Measurements from ENCODE around the gene S100A11.

Gene S100A11

DNA sequence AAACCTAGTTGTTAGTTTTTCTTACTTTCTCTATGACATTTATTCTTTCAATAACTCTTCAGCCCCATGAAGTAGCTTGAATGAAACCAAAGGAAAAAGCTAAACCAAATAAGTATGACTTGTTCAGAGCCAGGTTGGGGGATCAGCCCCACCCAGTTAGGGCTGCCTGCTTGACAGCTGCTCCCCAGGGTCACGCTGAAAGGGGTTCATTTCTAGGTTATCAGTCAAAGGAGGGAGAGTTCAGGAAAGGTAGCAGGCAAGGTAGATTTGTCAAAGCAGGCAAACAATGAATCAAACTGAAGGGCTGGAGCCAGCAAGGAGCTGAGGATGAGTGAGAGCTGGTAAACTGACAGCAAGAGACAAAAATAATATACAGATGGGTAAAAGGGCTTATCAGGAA is 3.1 kb upstream of the S100A11 start:
- DNase-seq (ENCODE audit: low read depth in 2 of 3, low spot score in 1 of 3): no peak

DNA sequence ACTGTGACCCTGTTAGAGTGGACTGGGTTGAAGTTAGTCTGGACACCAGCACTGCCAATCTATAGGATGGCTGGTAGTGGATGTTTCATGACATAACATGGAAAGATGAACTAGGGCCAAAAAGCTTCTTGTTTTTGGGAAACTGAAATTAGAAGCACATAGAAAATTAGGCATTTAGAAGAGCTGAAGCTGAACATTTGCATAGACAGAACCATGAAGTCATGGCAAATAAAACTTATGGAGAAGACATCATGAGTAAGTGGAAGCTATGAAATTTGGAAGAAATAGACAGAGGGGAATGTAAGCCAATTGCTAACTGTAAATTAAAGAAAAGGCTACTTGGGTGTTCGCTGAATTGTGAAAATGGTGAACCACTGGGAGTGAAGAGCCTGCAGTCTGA is 2.7 kb upstream of the S100A11 start:
- no peak for DNase-seq (ENCODE audit: low read depth in 2 of 3, low spot score in 1 of 3)

DNA sequence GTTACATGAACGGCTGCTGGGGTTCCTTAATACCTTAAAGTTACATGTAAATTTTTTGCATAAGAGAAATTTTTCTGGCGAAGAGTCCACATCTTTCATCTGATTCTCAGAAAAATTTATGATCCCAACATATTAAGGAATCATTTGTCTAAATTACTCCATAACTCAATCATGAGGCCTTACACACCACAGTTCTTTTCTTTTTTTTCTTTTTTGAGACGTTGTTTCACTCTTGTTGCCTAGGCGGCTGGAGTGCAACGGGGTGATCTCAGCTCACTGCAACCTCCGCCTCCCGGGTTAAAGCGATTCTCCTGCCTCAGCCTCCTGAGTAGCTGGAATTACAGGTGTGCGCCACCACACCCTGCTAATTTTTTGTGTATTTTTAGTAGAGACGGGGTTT is 2.1 kb upstream of the S100A11 start:
- DNase-seq (ENCODE audit: low read depth in 2 of 3, low spot score in 1 of 3): no peak

DNA sequence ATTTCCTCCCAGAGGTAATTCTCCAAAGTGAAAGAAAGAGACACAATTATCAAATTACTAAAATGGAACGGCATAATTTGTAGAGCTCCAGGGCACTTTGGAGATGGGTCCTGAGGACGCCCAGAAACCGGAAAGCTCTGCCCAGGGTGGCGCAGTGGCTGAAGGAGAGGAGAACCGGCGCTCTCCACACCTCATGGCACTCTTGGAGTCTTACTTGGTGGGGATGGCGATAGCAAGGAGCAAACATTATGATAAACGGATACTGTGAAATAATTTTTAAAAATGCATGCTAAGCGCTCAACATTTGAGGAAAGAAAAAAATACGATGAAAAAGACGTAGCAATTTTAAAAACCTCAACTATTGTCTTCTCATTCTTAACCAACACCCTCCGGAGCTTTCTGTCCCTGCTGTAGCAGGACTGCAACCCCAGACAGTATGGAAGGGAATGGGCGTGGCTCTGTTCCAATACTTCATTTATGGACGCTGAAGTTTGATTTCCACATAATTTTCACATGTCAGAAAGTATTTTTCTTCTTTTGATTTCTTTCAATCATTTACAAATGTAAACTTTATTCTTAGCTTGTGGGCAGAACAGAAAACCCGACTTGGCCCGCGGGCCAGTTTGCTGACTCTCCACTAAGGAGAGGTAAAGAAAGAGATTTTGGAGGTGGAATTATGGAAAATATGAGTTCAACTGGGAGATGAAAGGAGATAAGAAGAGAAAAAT is 1.1 kb downstream of the S100A11 start:
- no peak for DNase-seq (ENCODE audit: low read depth in 2 of 3, low spot score in 1 of 3)

DNA sequence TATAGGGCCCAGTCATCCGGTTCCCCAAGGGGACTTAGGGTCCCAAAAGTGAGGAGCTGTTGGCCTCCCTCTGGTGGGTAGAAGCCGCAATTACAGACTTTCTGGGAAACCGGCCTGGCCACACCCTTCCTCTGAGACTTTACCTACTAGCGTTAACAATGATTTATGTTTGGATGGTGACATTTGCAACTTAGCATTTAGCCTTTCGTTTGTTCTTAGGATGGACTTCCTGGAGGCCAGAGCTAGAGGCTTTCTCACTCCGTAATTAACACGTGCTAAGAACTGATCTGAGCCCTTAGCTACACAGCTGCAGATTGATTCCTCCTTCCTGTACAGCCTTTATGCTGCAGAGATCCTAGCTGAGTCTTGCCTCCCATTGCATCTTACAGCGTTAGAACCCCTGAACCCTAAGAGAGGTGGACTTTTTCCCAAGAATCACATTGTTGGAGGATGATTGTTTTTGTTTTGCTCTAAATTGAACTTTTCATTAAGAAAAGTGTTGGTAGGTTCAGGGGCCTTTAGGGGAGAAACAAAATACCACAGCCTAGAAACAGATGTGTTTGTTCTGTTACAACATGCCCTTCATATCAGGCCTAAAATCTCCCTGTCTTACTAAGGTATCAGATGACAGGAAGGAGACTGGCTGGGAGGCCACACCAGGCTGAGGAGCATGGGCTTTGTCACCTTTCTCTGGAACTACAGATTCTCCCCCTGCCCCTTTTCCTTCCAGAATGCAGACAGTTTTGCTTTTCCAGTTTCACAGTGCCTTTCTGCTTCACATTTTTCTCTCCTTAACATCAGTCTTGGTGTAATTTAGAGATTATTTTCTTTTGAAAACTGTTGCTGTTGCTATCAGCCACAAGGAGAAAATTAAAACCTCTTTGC is 1.9 kb downstream of the S100A11 start:
- DNase-seq (ENCODE audit: low read depth in 2 of 3, low spot score in 1 of 3): peak; percentile 43 to 70 (median 56)

DNA sequence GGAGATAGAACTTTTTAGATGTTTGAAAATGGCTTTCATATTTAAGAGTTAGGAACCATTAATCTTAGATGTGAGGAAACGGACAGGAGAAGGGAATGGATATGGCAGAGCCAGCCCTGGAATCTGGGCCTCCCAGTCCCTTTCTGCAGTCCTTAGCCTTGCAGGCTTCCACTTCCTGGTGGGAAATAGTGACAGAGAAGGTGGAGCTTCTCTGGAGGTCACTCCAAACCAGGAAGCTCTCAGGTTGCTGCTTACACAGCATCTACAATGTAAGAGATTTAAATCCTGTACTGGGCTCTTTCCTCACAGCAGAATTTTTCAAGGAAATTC is 2.5 kb downstream of the S100A11 start:
- DNase-seq (ENCODE audit: low read depth in 2 of 3, low spot score in 1 of 3): no peak

DNA sequence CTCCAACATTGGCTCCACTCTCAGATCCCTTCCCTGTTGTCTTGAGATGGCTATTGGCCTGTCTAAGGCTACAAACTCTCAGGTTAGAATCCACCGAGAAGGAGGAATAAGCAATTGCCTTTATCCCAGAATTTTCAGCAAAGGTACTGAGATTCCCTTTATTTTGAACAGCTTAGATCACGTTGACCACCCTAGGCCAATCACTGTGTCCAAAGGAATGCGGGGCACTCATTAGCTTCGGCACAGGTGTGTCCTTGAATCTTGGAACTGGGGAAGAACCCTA is 6.9 kb downstream of the S100A11 start:
- DNase-seq (ENCODE audit: low read depth in 2 of 3, low spot score in 1 of 3): no peak

DNA sequence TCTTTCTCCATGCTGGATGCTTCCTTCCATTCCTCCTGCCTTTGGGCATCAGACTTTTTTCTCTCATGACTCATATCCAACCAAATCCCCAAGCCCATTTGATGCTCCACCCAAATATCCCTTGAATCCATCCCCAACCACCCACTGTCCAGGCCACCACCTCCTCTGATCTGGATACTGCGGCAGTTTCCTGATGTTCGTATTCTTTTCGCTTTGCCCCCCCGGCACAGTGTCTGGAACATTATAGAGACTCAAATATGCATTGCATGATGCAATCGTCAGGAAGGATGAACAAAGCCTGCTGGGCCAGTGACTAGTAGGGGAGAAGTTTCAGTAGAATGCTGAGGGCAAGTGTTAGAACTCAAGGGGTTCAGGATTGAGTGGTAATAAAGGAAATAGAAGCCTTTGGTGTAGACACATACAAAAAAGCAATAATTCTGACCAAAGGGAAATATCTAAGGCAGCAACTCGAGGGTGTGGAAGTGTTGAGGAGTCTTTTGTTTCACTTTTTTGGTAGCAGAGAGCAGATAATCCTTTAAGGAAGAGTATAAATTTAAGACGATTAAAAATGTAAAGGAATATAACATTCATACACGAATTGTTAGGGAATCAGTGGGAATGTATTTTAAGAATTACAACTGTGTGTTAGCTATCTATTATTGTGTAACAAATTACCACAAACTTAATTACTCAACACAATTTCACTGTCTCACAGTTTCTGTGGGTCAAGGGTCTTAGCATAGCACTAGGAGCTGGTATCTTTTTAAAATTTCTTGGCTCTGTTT is 7.5 kb downstream of the S100A11 start:
- DNase-seq (ENCODE audit: low read depth in 2 of 3, low spot score in 1 of 3): no peak

DNA sequence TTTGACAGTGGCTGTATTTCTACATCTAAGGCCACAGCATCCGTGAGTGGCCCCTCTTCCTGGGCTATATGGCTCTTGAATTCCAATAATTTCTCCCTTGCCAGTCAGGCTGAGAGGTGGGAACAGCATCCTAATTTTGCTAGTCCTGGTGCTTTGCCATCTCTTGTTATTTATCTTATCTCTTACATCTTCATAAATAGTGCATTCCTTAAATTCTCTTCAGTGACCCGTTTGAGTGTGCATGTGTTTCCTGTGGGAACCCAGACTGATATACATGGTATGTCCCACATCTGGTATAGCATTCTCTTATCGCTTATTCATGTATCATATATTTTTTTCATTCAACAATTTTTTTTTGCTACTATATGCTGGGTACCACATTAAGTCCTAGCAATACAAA is 9.9 kb downstream of the S100A11 start:
- DNase-seq (ENCODE audit: low read depth in 2 of 3, low spot score in 1 of 3): no peak

DNA sequence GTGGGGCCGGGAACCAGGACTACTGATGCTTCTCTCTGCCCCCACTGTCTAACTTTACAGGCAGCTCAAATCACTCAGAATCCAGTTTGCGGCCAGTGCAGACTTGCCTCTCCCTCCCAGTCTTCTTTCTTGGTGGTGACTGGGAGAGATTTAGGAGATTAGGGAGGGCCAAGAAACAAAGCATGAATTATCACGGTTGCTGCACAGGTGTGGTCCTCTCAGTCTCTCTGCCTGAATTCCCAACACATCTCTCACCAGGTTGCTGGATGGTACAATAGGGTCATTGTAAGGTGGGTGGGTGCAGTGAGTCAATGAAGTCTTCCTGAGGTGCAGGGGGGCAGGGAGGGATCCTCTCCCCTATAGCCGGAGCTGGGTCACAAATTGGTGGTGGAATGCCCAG is 12.6 kb downstream of the S100A11 start:
- DNase-seq (ENCODE audit: low read depth in 2 of 3, low spot score in 1 of 3): no peak

DNA sequence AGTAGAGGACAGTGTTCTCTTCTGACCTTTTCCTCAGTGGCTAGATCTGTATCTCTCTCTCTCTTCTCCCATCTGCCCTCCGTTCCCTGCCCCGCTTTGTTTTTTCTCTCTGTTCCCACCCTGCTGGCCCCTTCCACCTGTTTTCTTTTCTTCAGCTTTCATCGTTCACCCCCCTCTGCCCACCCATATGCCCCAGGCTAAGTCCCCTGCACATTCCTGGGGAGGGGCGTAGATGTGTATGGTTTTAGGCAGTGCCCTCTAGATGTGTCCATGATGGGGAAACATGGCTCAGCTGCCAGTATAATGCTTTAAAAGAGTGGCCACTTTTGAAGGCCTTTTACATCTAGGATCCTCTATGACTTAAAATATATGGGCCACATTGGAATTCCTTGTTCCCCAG is 13.6 kb downstream of the S100A11 start:
- no peak for DNase-seq (ENCODE audit: low read depth in 2 of 3, low spot score in 1 of 3)

DNA sequence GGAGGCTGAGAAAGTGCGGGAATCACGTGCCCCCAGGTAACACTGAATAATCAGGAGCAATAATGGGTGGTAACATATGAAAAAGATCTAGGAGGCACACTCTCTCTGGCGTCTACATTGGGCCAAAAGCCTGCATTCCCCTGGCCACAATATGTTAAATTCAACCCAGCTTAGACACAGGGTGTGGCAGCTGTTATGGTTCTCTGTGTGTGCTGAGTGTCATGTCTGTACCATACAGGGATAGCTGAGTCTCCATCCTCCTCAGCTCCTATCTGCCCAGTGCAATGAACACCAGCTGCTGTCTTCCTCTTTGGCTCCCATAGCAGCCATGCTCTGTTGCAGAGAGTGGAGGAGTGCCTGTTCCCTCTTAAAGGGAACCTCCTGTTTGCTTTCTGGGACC is 14.3 kb downstream of the S100A11 start:
- no peak for DNase-seq (ENCODE audit: low read depth in 2 of 3, low spot score in 1 of 3)

DNA sequence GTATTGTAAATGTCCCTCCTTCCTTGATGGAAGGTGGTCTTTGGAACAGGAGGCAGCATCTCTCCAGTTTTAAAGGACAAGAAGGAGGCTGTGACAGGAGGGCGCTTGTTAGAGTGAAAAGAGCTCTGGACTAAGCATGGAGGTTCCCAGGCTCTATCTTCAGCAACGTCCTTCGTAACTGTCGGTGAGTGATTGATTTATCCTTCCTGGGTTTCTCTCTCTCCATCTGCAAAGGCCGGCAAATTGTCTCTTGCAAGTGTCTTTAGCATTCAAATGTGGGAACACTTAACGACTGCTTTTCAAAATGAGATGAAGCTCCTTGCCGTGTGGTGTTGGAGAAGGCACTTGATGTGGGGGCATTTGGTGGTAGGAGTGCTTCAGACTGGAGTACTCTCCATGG is 15.2 kb downstream of the S100A11 start:
- no peak for DNase-seq (ENCODE audit: low read depth in 2 of 3, low spot score in 1 of 3)

DNA sequence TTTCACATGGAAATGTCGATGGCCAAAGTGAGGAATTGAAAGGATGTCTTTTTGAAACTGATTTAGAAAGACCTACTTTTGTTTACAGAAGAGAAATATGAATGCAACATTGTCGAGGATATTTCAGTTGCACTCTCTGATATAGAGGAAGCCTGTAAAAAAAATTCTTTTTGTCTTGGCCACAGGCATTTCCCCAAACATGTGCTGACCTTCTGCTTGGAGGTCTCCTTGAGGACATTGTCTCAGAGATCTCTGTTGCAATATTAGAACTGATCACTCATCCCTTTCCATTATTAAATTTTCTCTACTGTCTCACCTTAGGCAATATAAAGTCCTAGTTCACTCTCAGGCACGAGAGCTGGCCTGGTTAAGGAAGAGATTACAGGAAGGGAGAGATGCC is 16.0 kb downstream of the S100A11 start:
- no peak for DNase-seq (ENCODE audit: low read depth in 2 of 3, low spot score in 1 of 3)

DNA sequence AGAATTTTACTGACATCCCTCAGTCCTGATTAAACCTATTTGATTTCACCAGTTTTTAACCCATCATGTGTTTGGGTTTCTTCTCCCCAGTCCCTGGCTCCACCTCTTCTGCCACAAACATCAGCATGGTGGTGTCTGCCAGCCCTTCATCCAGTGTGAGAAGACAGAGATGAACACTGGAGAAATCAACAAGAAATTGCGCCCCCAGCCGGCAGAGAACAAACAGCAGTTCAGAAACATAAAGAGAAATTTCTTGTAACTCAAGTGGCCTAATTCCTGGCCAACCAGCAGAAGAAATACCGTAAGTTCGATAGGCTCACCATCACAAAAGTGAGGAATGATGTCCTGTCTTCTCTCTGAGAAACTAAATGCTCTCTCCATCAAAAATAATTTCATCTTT is 18.3 kb downstream of the S100A11 start:
- DNase-seq (ENCODE audit: low read depth in 2 of 3, low spot score in 1 of 3): no peak

DNA sequence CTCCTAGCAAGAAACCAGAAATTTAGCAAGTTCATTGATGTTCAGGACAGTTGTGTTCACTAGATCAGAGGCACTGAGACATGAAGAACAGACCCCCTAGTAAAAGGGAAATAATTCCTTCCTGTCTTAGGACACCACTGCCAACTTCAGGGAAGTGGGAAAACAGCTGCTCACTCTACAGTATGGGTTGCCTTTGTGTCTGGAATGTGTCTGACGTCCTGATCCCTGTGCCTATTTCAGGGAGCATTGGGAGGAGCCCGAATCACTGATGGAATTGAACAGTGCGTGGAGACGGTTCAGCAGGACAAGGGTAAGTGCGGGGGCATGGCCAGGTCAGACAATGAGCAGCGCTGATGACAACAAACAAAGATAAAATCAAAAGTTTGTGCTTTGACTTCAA is 21.0 kb downstream of the S100A11 start:
- no peak for DNase-seq (ENCODE audit: low read depth in 2 of 3, low spot score in 1 of 3)

DNA sequence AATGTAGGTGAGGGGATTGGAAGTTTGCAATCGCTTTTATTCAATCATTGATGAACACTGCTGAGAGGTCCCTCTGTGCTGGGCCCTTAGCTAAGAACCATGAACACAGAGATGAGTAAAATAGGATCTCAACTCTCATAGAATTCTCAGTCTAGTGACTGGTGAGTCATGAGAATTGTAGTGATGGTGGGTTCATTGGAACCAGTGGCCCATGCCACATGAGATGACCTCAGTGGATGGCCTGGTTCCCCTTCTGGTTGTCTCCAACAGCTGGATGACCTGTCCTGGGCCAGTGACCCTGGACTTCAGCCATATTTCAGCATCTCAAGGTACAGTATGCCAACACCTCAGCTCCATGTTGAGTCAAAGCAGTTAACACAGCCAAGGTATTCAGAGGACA is 21.9 kb downstream of the S100A11 start:
- DNase-seq (ENCODE audit: low read depth in 2 of 3, low spot score in 1 of 3): no peak

DNA sequence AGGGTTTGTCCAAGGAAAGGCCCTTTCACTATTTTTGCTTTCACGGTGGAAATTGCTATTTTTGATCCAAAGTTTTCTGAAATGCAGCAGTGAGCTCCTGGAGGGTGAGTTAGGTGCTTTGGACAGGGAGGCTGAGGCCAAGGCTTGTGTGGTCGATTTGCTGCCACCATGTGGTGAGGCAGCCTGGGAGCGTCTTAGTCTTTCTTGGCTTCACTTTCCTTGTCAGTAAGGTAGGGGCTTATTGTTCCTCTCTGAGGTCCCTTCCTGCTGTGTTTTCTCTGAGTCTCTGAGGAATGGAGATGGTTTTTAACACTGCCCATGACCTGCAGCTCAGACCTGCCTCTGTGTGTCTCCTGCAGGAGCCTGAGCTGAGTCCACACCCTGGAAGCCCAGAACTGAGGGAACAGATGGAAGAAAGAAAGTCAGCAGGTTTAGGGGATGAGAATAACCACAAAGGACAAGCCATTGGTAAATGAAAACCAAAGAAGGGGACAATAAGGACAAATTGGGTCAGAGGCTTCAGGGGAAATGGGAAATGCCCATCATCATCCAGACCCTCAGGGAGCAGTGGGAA is 23.1 kb downstream of the S100A11 start:
- peak in 1 of 3 donors; percentile 35 for DNase-seq (ENCODE audit: low read depth in 2 of 3, low spot score in 1 of 3)

DNA sequence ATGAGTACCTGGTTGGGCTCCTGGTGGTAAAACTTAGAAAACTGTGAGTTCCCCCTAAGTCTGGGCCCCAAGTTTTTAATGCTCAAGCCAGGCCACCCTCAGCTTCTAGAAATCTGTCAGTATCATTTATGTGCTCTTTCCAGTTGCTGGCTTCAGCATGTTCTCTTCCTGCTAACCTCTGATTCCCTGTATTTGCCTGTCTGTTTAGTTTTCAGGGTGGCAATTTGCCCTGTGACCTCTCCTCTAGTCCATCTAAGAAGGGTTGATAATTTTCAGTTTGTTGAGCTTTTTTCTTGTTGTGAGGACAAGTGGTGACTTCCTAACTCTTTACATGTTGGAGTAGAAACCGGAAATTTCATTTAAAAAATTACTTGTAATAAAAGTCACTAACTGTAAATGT is 27.1 kb downstream of the S100A11 start:
- DNase-seq (ENCODE audit: low read depth in 2 of 3, low spot score in 1 of 3): no peak

DNA sequence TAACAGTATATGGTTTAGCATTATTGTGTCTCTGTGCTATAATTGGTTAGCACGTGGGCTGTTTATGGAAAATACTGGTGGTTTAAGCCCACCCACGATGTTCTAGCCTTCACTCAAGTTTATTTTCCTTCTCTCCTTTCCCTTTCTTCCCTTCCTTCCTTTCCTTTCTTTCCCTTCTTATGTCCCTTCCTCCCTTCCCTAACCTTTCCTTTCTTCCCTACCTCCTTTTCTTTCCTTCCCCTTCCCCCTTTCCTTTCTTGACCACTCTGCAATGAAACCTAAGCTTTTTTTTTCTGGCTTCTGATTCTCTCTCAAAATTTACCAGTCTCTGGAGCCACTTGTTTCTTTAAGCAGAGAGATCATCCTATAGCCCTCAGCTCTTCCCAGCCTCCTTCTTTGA is 29.8 kb downstream of the S100A11 start:
- DNase-seq (ENCODE audit: low read depth in 2 of 3, low spot score in 1 of 3): no peak

DNA sequence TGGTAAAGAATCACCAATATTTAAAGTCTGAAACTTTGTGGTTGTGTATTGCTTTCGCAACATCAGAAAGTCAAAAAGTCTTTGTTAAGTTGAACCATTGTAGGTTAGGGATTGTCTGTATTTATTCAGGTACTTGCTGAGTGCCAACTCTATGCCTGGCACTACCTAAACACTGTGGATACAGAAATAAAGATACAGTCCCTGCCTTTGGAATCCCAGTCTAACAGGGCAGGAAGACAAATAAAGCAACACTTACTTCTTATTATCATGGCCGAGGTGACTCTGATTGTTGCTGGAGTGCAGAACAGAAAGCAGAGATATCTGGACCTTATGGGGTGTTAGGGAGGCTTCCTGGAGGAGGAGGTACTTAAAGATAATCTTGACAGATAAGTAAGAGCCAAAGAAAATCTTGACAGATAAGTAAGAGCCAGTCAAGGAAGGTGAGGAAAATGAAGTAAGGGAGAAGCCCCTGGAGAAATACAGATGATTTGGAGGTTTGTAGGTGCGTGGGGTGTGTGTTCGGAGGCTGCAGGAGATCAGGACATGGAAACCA is 31.4 kb downstream of the S100A11 start:
- no peak for DNase-seq (ENCODE audit: low read depth in 2 of 3, low spot score in 1 of 3)
